ENCODE measurements around the gene VASN.

GRCh38 chr16:4409081-4409932 is 37.7 kb downstream of the VASN start:
- TF ChIP-seq POLR2A (IDR thresholded peaks at IDR 0.05; ENCODE audit: low read depth, low read length): no peak
- TF ChIP-seq TAF1 (IDR thresholded peaks at IDR 0.05; ENCODE audit: borderline replicate concordance, low read depth, low read length): no peak
- TF ChIP-seq POLR2AphosphoS5 (IDR thresholded peaks at IDR 0.05; ENCODE audit: low read depth, low read length): no peak

Measured in GM12892 (cell line).